DOHH2 (cell line): ENCODE data around the gene B4GALT3.

Experiments used
- H3F3A ChIP-seq: fragments of 200-600 bp; sonication (generic), shearing (Covaris generic); 2 replicates; pipeline ENCODE4 v1.6.0; 2016; ENCODE audit warnings: antibody characterized with exemption, mild to moderate bottlenecking; ENCODE audit not compliant: control insufficient read depth, insufficient read depth
- H3K27ac ChIP-seq: fragments of 200-600 bp; sonication (generic); 2 replicates; pipeline ENCODE4 v1.5.1; 2014; ENCODE audit warnings: low read depth, mild to moderate bottlenecking, low read length, moderate library complexity
- H3K27me3 ChIP-seq: fragments of 200-600 bp; sonication (generic); 2 replicates; pipeline ENCODE4 v1.6.1; 2014; ENCODE audit warnings: mild to moderate bottlenecking, low read length, mixed read lengths; ENCODE audit not compliant: control insufficient read depth
- H3K36me3 ChIP-seq: fragments of 200-600 bp; sonication (generic); 2 replicates; pipeline ENCODE4 v1.6.1; 2014; ENCODE audit warnings: mild to moderate bottlenecking, low read length, moderate library complexity, mixed read lengths; ENCODE audit not compliant: control insufficient read depth
- H3K4me1 ChIP-seq: fragments of 200-600 bp; sonication (generic); 2 replicates; pipeline ENCODE4 v1.6.1; 2014; ENCODE audit warnings: mild to moderate bottlenecking, low read length, mixed read lengths; ENCODE audit not compliant: control insufficient read depth
- H3K4me2 ChIP-seq: fragments of 200-600 bp; sonication (generic); 2 replicates; pipeline ENCODE4 v1.6.0; 2014; ENCODE audit warnings: mild to moderate bottlenecking, low read length, moderate library complexity
- H3K4me3 ChIP-seq: fragments of 200-600 bp; sonication (generic); 2 replicates; pipeline ENCODE4 v1.5.1; 2014; ENCODE audit warnings: mild to moderate bottlenecking, low read length, mixed read lengths
- H3K79me2 ChIP-seq: fragments of 200-600 bp; sonication (generic); 2 replicates; pipeline ENCODE4 v1.6.1; 2014; ENCODE audit warnings: mild to moderate bottlenecking, low read length, mixed read lengths; ENCODE audit not compliant: control insufficient read depth
- H3K9me2 ChIP-seq: fragments of 200-600 bp; sonication (generic); replicated peaks from 2 replicates; pipeline ENCODE4 v1.6.1; 2014; ENCODE audit warnings: mild to moderate bottlenecking, low read length, mixed read lengths; ENCODE audit not compliant: control insufficient read depth
- H3K9me3 ChIP-seq: fragments of 200-600 bp; sonication (generic); 2 replicates; pipeline ENCODE4 v1.6.1; 2014; ENCODE audit warnings: antibody characterized with exemption, low read length, mixed read lengths; ENCODE audit not compliant: control insufficient read depth, insufficient read depth
- H4K20me1 ChIP-seq: fragments of 200-600 bp; sonication (generic); 2 replicates; pipeline ENCODE4 v1.6.0; 2014; ENCODE audit warnings: low read depth, mild to moderate bottlenecking, antibody characterized with exemption, low read length, moderate library complexity; ENCODE audit not compliant: control insufficient read depth, insufficient read depth
- EZH2phosphoT487 ChIP-seq: fragments of 200-600 bp; sonication (generic); IDR thresholded peaks from 2 replicates; pipeline ENCODE4 v1.6.1; 2017; ENCODE audit warnings: borderline replicate concordance, mild to moderate bottlenecking, antibody characterized with exemption, low read length, moderate library complexity, mixed read lengths
- TF ChIP-seq, protein P1 (sequence below): fragments of 200-600 bp; sonication (generic); IDR thresholded peaks from one replicate; pipeline ENCODE4 v1.5.1; 2014; ENCODE audit warnings: antibody characterized with exemption, mild to moderate bottlenecking, low read depth, low read length; ENCODE audit not compliant: poor library complexity, severe bottlenecking

B4GALT3 gene

GRCh38 chr1:161139766-161140165 lies 37.5 kb downstream of the B4GALT3 start:
- Histone ChIP-seq H3K4me3 (no peak overlapping the region), H3K4me1 (no peaks in the 10 kb centered on the region), H3K27me3 (no peaks in the 10 kb centered on the region), H3K9me2 (no peaks in the 10 kb centered on the region), H3K79me2 (peaks cover 5% of the 10 kb centered on the region; the same call in 1 of the 2 replicates), H3K27ac (no peak overlapping the region), H3K9me3 (no peaks in the 10 kb centered on the region), H3F3A (peaks cover 9% of the 10 kb centered on the region; the same call in 1 of the 2 replicates), H4K20me1 (no peaks in the 10 kb centered on the region), H3K4me2 (no peak overlapping the region), H3K36me3 (peaks cover 2% of the 10 kb centered on the region; the same call in 1 of the 2 replicates)
- TF ChIP-seq, protein P1, sequence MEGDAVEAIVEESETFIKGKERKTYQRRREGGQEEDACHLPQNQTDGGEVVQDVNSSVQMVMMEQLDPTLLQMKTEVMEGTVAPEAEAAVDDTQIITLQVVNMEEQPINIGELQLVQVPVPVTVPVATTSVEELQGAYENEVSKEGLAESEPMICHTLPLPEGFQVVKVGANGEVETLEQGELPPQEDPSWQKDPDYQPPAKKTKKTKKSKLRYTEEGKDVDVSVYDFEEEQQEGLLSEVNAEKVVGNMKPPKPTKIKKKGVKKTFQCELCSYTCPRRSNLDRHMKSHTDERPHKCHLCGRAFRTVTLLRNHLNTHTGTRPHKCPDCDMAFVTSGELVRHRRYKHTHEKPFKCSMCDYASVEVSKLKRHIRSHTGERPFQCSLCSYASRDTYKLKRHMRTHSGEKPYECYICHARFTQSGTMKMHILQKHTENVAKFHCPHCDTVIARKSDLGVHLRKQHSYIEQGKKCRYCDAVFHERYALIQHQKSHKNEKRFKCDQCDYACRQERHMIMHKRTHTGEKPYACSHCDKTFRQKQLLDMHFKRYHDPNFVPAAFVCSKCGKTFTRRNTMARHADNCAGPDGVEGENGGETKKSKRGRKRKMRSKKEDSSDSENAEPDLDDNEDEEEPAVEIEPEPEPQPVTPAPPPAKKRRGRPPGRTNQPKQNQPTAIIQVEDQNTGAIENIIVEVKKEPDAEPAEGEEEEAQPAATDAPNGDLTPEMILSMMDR = peak; percentile 46
- TF ChIP-seq EZH2phosphoT487 = no peak

- H3K27me3 ChIP-seq = no peaks in the 10 kb centered on the region
- peaks cover 17% of the 10 kb centered on the region for H3K79me2 ChIP-seq
- no peak overlapping the region for H3K4me2 ChIP-seq
- no peak overlapping the region for H3K27ac ChIP-seq
- H3K4me3 ChIP-seq = no peak overlapping the region
- H3K9me2 ChIP-seq = no peaks in the 10 kb centered on the region
- H3K9me3 ChIP-seq = no peaks in the 10 kb centered on the region
- H3K4me1 ChIP-seq = peaks cover 7% of the 10 kb centered on the region
- H3F3A ChIP-seq = peaks cover 9% of the 10 kb centered on the region; the same call in 1 of the 2 replicates
- TF ChIP-seq, protein P1 = no peak
- H3K36me3 ChIP-seq = peaks cover 2% of the 10 kb centered on the region; the same call in 1 of the 2 replicates
- no peaks in the 10 kb centered on the region for H4K20me1 ChIP-seq
Measured at GRCh38 chr1:161138431-161138830, 38.9 kb downstream of the B4GALT3 start.

GRCh38 chr1:161137881-161138280 lies 39.4 kb downstream of the B4GALT3 start:
- Histone ChIP-seq H3K36me3 (peaks cover 5% of the 10 kb centered on the region), H3K4me1 (peaks cover 8% of the 10 kb centered on the region), H3K9me2 (no peaks in the 10 kb centered on the region), H3F3A (peaks cover 9% of the 10 kb centered on the region; the same call in 1 of the 2 replicates), H3K4me3 (no peak overlapping the region), H3K79me2 (peaks cover 23% of the 10 kb centered on the region), H3K27ac (no peak overlapping the region), H3K4me2 (no peak overlapping the region), H3K9me3 (no peaks in the 10 kb centered on the region), H3K27me3 (no peaks in the 10 kb centered on the region), H4K20me1 (no peaks in the 10 kb centered on the region)
- no peak for TF ChIP-seq EZH2phosphoT487
- TF ChIP-seq, protein P1 = no peak
